Epithelial cell of prostate (primary cell): Measurements from ENCODE around the gene CXorf58.
"Not testable (repeated sequence)": the region's sequence is repeated elsewhere in the genome, so short reads cannot be mapped to it uniquely, and the experiment has no call there.

ENCODE experiments used
- DNase-seq: peaks from one replicate; pipeline ENCODE4 v3.0.0-alpha.2; 2011; ENCODE audit warnings: low read depth, low spot score
- H3K27ac ChIP-seq: fragments of 450-650 bp; 2 replicates; pipeline ENCODE4 v1.5.1; 2017; ENCODE audit warnings: mild to moderate bottlenecking

The CXorf58 gene, protein sequence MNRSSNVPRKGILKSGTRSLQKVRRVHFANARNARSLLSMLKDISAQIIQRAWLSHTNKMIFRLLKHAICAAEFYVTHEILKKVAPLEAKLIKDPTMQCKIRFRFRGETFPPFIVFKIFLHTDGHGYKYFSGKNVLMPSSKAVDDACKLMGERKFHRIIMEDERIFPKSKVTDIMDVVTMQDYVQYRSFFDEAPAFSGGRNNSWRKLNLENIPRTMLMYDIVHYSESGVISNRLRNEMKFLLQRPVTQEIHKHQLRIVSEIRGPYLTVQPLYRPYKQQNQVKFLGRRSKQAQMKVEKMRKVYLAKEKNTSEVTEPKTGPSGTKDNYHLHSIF

GRCh38 chrX:23907498-23908218, at the start of gene CXorf58, which contains the start of gene APOO:
Gene CXorf58, plus strand, starts transcription at chrX:23908006. Its CDS starts 2,297 bp downstream, at chrX:23910303.
Gene APOO, minus strand, starts transcription at chrX:23907938. Its CDS starts 236 bp downstream, at chrX:23907702.
- peak; percentile 49 for DNase-seq
- peak within 1 kb of the TSS; percentile 76 for H3K27ac ChIP-seq

DNA sequence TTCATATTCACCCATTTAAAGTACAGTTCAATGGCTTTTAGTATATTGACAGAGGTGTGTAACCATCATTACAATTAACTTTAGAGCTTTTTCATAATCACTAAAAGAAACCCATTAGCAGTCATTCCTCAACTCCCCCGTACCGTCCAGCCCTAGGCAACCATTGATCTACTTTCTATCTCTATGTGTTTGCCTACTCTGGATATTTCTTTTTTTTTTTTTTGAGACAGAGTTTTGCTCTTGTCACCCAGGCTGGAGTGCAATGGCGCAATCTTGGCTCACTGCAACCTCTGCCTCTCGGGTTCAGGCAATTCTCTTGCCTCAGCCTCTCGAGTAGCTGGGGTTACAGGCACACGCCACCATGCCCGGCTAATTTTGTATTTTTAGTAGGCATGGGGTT, 48.6 kb upstream of the CXorf58 start:
- not testable (repeated sequence) for H3K27ac ChIP-seq, DNase-seq

GRCh38 chrX:23861215-23861896, 46.5 kb upstream of the CXorf58 start:
- no peak overlapping the region for H3K27ac ChIP-seq
- no peak for DNase-seq

GRCh38 chrX:23861952-23862351, 45.9 kb upstream of the CXorf58 start:
- H3K27ac ChIP-seq, DNase-seq: not testable (repeated sequence)

GRCh38 chrX:23864742-23865326, 43.0 kb upstream of the CXorf58 start:
- no peak overlapping the region for H3K27ac ChIP-seq
- no peak for DNase-seq

DNA sequence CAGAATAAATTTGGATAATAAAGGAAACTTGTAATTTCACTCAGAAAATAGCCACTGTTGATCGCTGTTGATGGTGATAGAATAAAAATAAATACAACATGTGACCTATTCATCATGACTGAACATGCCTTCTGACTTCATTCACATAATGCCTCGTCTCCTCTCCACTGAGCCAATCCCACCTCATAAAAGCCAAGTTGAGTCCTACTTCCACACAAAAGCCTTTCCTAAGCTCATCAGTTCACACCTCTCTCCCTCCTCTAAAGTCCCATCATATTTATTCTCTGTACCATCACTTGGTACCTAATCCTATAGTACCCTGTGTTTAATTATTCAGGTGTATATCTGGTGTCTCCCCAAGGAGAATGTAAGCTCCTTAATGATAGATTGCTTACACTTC, 37.8 kb upstream of the CXorf58 start:
- no peak overlapping the region for H3K27ac ChIP-seq
- no peak for DNase-seq

DNA sequence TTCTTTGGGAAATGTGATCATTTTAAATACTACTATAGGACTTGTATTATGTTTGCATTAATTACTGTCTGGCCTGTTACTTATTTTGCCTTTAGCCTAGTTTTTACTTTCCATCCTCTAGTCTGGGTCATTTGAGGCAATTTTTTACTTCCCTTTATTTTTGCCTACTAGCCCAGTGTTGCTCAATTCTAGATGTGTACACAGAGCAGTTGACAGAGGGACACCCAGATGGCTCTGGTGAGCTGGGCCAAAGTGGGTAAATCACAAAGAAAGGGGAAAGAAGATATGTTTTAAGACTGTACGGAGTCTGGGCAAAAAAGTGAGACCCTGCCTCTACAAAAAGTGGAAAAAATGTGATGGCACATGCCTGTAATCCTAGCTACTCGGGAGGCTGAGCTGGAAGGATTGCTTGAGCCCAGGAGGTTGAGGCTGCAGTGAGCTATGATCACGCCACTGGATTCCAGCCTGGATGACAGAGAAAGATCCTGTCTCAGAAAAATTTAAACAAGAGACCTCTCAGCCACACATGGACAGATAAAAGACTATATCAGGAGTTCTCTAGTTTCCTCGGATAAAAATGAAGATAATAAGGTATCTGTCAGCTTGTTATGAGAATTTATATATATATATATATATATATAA, 35.8 kb upstream of the CXorf58 start:
- H3K27ac ChIP-seq: no peak overlapping the region
- DNase-seq: no peak

- DNase-seq: no peak
Measured at GRCh38 chrX:23879380-23880090, 28.3 kb upstream of the CXorf58 start.

GRCh38 chrX:23883737-23884354, 24.0 kb upstream of the CXorf58 start:
- DNase-seq: peak; percentile 22

More at GRCh38 chrX:23879380-23880090, 28.3 kb upstream of the CXorf58 start:
- no peak overlapping the region for H3K27ac ChIP-seq

GRCh38 chrX:23884427-23885024, 23.3 kb upstream of the CXorf58 start:
- peak overlapping the region; percentile 68 for H3K27ac ChIP-seq
- DNase-seq: no peak

More at GRCh38 chrX:23883737-23884354, 24.0 kb upstream of the CXorf58 start:
- peak overlapping the region; percentile 68 for H3K27ac ChIP-seq

- no peak overlapping the region for H3K27ac ChIP-seq
- DNase-seq: no peak
Measured at GRCh38 chrX:23885803-23886202, 22.0 kb upstream of the CXorf58 start.

- no peak for DNase-seq
Measured at GRCh38 chrX:23887451-23887850, 20.4 kb upstream of the CXorf58 start.

GRCh38 chrX:23887918-23888317, 19.9 kb upstream of the CXorf58 start:
- no peak overlapping the region for H3K27ac ChIP-seq
- no peak for DNase-seq

More at GRCh38 chrX:23887451-23887850, 20.4 kb upstream of the CXorf58 start:
- H3K27ac ChIP-seq: no peak overlapping the region

DNA sequence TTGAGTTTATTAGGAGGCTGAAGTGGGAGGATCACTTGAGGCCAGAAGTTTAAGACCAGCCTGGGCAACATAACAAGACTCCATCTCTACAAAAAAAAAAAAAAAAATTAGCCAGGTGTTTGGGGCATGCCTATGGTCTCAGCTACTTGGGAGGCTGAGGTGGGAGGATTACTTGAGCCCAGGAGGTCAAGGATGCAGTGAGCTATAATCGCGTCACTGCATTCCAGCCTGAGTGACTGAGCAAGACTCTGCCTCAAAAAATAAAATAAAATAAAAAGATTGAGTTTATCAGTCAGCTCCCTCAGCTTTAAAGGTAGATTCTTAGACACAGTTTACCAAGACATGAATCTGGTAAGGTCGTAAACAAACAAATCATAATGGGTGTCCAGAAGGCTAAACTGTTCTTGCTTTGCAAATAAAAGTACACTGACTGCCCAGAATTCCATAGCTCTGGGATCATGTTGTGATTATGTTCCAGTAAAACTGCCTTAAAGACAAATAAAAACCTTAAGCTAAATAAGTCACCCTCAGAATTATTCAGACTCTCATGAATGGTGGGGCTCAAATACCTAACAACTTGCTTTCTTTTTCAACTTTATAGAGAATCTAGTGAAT, 18.8 kb upstream of the CXorf58 start:
- peak overlapping the region; percentile 81 for H3K27ac ChIP-seq
- no peak for DNase-seq

DNA sequence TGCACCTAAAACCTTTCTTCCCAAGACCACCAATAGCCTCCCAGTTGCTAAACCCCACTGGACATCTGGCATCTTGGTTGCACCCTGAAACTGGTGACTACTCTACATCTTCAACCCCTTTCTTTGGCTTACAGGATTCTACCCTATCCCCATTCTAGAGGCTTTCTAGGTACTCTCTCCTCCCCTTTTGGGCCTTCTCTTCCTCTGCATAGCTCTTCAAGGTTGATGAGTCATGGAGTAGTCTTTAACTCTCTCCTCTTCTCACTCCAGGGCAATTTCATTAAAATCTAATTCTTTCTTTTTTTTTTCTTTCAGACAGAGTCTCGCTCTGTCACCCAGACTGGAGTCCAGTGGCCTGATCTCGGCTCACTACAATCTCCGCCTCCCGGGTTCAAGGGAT, 16.9 kb upstream of the CXorf58 start:
- DNase-seq: no peak
- no peak overlapping the region for H3K27ac ChIP-seq

DNA sequence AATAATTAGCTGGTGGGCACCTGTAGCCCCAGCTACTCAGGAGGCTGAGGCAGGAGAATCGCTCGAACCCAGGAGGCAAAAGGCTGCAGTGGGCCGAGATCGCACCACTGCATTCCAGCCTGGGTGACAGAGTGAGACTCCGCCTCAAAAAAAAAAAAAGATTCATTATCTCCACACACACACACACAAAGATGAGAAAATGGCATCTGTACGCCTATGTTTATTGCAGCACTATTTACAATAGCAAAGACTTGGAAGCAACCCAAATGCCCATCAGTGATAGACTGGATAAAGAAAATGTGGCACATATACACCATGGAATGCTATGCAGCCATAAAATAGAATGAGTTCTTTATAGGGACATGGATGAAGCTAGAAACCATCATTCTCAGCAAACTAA, 12.8 kb upstream of the CXorf58 start:
- not testable (repeated sequence) for DNase-seq, H3K27ac ChIP-seq

- peak overlapping the region; percentile 96 for H3K27ac ChIP-seq
- DNase-seq: not testable (repeated sequence)
Measured at GRCh38 chrX:23896539-23896938, 11.3 kb upstream of the CXorf58 start.

GRCh38 chrX:23896981-23897380, 10.8 kb upstream of the CXorf58 start:
- DNase-seq: no peak
- peak overlapping the region; percentile 96 for H3K27ac ChIP-seq
